Measurements from ENCODE around the gene FBXL15. TPM values are rescaled to one million over a fixed set of nuclear protein-coding genes. Genes with fewer than 3 reads are reported as not detected.

Gene FBXL15
- total RNA-seq, 3 donors from 2014 or later: 18.3 to 27.7 (median 20.5) TPM

DNA sequence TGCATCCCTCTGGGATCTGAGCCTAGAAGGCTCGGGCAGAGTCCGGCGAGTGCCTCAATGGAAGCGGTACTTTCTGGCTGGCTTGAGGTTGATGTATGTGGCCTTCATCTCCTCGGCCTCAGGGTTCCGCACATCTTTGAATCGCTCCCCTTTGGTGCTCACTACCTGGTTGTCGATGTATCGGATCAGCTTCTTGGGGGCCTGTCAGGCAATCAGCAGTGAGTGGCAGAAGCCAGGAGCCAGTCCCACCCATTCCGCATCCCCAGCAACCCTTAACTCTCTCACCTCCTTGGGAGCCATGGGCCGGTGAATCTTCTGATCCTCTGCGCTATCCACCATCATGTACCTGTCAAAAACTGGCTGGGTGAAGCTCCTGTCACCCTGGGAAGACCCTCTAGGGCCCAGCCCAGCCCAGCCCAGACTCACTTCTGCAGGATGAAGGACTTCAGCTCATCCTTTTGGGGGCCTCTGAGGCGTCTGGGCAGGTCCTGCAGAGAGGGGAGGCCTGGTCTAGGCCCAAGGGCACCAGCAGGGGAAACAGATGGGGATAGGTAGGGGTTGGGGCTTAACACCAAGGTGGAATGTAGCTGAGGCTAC, 2.8 kb downstream of the FBXL15 start:
- Histone ChIP-seq H3K4me1 (ENCODE audit: low read depth) (peaks cover 27% of the 10 kb centered on the region), H3K4me3 (no peak overlapping the region), H3K9me3 (no peaks in the 10 kb centered on the region), H3K36me3 (ENCODE audit: low read depth) (no peaks in the 10 kb centered on the region)
- TF ChIP-seq, protein P1, sequence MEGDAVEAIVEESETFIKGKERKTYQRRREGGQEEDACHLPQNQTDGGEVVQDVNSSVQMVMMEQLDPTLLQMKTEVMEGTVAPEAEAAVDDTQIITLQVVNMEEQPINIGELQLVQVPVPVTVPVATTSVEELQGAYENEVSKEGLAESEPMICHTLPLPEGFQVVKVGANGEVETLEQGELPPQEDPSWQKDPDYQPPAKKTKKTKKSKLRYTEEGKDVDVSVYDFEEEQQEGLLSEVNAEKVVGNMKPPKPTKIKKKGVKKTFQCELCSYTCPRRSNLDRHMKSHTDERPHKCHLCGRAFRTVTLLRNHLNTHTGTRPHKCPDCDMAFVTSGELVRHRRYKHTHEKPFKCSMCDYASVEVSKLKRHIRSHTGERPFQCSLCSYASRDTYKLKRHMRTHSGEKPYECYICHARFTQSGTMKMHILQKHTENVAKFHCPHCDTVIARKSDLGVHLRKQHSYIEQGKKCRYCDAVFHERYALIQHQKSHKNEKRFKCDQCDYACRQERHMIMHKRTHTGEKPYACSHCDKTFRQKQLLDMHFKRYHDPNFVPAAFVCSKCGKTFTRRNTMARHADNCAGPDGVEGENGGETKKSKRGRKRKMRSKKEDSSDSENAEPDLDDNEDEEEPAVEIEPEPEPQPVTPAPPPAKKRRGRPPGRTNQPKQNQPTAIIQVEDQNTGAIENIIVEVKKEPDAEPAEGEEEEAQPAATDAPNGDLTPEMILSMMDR (IDR thresholded peaks at IDR 0.05): no peak
- no peak for DNase-seq
- no peak for ATAC-seq
- intact Hi-C loops (cut with DNase I, micrococcal nuclease): no loop called here

DNA sequence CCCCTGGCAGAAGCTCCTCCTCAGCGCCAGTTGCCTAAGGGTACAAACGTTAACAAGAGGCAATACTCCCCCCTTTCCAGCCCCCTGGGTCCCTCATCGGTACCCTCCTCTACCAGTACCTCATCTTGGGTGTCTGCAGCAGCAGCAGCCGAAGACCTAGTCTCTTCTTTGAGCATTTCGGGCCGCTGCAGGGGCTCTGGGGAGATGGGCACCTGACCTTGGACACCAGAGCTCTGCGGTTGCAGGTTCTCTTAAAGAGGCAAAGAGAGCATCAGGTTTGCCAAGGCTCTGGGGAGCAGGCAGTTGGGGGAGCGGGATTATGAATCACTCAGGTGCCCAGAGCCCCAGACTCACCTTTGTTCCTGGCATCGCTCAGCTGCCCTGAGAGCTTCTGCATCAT, 3.5 kb downstream of the FBXL15 start:
- Histone ChIP-seq H3K36me3 (ENCODE audit: low read depth) (no peaks in the 10 kb centered on the region), H3K9me3 (no peaks in the 10 kb centered on the region), H3K4me3 (no peak overlapping the region), H3K4me1 (ENCODE audit: low read depth) (peaks cover 23% of the 10 kb centered on the region)
- ATAC-seq (no peak), DNase-seq (no peak)
- TF ChIP-seq, protein P1 (IDR thresholded peaks at IDR 0.05): no peak
- intact Hi-C loops (cut with DNase I, micrococcal nuclease): no loop called here

DNA sequence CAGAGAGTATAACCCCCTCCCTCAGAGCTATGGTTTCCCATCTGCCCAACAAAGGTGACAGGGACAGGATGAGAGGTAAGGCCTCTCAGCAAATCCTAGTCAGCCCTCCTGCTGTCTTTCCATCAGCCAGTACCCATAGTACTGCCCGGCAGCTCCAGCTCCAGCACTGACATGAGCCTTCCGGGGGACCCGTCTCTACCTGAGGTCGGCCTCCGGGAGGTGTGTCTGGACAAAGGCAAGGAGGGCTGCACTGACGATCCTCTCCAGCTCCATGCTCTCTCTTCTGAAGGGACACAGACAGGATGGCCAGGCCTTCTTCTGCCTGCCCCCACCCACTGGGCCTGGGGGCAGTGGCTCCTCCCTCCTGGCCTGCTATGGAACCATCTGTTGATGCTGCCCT, 4.3 kb downstream of the FBXL15 start:
- no peak for ATAC-seq
- H3K4me3 ChIP-seq: no peak overlapping the region
- no peak for DNase-seq
- no peaks in the 10 kb centered on the region for H3K36me3 ChIP-seq (ENCODE audit: low read depth)
- peaks cover 17% of the 10 kb centered on the region for H3K4me1 ChIP-seq (ENCODE audit: low read depth)
- intact Hi-C loops (cut with DNase I, micrococcal nuclease): no loop called here
- TF ChIP-seq, protein P1 (IDR thresholded peaks at IDR 0.05): no peak
- H3K9me3 ChIP-seq: no peaks in the 10 kb centered on the region

DNA sequence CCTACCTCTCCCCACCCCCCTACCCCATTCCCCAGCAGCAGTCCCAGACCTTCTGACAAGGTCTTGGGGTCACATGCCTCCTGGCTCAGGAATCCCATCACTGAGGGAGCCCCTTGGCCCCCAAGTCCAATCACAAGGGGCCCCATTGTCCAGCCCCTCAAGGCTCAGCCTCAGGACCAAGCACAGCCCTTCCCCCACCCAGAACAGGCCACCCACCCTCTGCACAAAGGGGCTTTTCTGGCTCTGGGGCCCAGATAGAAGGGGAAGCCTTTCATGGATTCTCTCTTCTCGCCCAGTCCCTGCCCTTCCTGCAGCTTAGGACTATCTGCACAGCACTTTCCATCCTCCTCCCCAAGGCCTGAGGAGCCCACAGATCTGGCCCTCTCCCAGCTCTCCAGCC, 4.8 kb downstream of the FBXL15 start:
- DNase-seq: no peak
- TF ChIP-seq, protein P1 (IDR thresholded peaks at IDR 0.05): no peak

DNA sequence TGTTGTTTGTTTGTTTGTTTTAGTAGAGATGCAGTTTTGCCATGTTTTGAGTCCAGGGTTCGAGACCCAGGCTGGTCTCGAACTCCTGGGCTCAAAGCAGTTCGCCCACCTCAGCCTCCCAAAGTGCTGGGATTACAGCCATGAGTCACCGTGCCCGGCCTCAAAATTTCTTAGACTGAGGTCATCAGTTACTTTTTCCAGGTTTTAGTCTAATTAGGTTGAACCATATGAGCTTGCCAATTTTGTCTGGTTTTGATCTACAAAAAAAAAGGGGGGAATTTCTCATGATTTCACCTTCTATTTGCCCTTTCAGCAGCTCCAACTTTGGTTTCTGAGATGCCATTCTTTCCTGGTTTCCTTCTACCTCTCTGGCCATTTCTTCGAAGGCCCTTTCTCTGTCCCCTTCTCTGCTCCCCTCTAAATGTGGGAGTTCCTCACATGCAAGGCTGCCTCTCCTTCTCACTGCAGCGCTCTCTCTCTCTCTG, 6.2 kb downstream of the FBXL15 start:
- TF ChIP-seq, protein P1 (IDR thresholded peaks at IDR 0.05): no peak
- intact Hi-C loops (cut with DNase I, micrococcal nuclease): no loop called here
- DNase-seq (no peak), ATAC-seq (no peak)
- H3K36me3 ChIP-seq (ENCODE audit: low read depth): no peaks in the 10 kb centered on the region
- H3K4me1 ChIP-seq (ENCODE audit: low read depth): peaks cover 20% of the 10 kb centered on the region
- no peaks in the 10 kb centered on the region for H3K9me3 ChIP-seq
- H3K4me3 ChIP-seq: no peak overlapping the region

More for the DNA sequence above, 4.8 kb downstream of the FBXL15 start:
- H3K9me3 ChIP-seq: no peaks in the 10 kb centered on the region
- H3K4me1 ChIP-seq (ENCODE audit: low read depth): peaks cover 13% of the 10 kb centered on the region
- H3K4me3 ChIP-seq: no peak overlapping the region
- no peaks in the 10 kb centered on the region for H3K36me3 ChIP-seq (ENCODE audit: low read depth)
- intact Hi-C loops (cut with DNase I, micrococcal nuclease): no loop called here
- ATAC-seq: no peak

DNA sequence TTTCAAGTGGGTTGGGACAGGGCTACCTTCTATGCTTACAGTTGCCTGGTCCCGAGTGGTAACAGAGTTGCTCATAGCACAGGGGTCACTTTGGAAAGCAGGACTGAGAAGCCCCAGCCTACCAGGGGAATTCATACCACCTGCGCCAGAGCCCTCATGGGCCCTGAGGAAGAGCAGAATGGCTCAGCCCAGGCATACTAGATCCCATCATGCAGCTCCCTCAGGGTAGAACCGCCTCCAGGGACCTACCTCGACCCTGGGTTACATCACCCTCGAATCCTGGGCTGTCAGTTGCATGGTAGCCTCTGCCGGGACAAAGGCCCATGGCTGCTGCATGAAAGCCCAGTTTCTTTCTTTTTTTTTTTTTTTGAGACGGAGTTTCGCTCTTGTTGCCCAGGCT, 8.8 kb downstream of the FBXL15 start:
- no peak for DNase-seq
- intact Hi-C loops (cut with DNase I, micrococcal nuclease): no loop called here
- H3K4me3 ChIP-seq: no peak overlapping the region
- no peak for ATAC-seq
- no peaks in the 10 kb centered on the region for H3K36me3 ChIP-seq (ENCODE audit: low read depth)
- no peaks in the 10 kb centered on the region for H3K9me3 ChIP-seq
- TF ChIP-seq, protein P1 (IDR thresholded peaks at IDR 0.05): no peak
- peaks cover 15% of the 10 kb centered on the region for H3K4me1 ChIP-seq (ENCODE audit: low read depth)
